ENCODE data around the gene WFS1.

Gene WFS1

GRCh38 chr4:6338951-6339817 lies 69.5 kb downstream of the WFS1 start:
- no peak for DNase-seq (ENCODE audit: low read depth)

DNA sequence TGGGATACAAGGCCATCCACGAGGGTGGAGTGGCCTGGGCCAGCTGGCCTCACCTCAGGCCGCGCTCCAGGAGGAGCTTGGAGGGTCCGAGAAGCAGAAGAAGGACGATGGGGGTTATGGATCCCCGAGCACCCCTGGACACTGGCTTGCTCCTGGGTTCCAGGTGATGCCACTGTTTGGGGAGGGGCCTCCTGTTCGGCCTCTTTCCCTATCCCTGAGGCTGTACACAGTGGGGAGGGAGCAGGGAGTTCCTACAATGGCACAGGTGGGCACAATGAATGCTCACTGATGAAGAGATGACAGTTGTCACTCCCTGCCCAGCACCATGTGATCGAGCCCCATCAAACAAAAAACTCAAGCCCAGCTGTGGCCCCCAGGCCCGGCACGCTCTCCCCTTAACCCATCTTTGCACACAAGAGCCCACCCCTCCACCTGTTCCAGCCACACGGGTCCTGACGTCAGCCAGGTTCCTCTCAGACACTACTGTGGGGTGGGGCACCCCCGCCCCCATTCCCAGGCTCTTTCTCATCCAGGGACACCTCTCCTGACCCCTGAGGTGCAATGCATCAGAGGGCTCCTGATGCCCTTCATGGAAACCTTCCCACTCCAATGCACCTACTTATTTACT lies 70.3 kb downstream of the WFS1 start:
- DNase-seq (ENCODE audit: low read depth): no peak

GRCh38 chr4:6340446-6341015 lies 70.9 kb downstream of the WFS1 start:
- no peak for DNase-seq (ENCODE audit: low read depth)

GRCh38 chr4:6341696-6342095 lies 72.0 kb downstream of the WFS1 start:
- no peak for DNase-seq (ENCODE audit: low read depth)

DNA sequence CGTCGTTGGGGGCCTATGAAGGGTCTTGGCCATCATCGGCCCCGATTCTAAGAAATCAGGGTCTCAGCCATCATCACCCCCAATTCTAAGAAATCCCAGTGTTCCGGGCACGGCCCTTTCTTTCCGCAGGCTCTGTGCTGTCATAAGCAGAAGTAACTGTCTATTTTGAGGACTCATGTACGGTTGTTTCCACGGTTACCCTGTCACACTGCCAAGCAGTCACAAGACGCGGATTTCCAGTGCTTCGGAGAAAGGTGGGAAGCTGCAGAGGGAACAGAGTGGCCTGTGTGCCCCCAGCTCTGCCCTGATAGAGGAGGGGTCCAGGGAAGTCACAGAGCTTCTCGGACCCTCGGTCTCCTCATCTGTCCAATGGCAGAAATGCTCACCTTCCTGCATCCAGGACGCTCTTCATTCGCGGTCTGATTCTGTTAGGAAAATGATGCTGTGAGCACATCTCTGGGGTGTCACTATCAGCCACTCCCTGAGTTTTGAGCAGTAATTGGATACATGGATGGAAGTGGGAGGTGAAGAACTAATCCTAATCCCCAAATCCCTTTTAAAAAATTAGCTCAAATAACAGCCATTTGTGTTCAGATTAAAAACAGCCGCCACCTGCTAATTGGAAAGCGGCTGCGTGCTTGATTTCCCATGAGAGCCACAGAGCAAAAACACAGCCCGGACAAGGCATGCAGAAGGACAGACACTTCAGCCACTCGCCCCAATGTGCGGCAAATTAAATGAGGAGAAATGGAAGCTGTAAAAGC lies 73.1 kb downstream of the WFS1 start:
- no peak for DNase-seq (ENCODE audit: low read depth)

GRCh38 chr4:6343939-6344408 lies 74.3 kb downstream of the WFS1 start:
- no peak for DNase-seq (ENCODE audit: low read depth)

GRCh38 chr4:6345096-6345830 lies 75.6 kb downstream of the WFS1 start:
- DNase-seq (ENCODE audit: low read depth): no peak

DNA sequence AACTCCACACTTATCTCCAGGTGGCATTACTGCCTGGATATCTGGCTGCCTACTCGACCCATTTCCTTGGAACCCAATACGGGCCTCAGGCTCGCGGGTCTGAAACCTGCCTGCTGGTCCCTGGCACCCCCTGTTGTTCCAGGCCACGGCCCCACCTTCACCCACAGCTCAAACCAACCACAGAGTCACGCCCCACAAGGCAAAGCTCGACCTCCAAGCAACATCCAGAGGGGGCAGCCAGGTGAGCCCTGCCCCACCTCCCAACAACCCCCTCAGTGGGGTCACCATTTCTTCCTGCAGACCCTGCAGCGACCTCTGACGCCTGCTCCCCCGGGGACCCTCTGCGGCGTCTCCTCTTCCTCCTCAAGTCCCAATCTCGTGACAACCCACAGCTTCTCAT lies 76.2 kb downstream of the WFS1 start:
- DNase-seq (ENCODE audit: low read depth): no peak

DNA sequence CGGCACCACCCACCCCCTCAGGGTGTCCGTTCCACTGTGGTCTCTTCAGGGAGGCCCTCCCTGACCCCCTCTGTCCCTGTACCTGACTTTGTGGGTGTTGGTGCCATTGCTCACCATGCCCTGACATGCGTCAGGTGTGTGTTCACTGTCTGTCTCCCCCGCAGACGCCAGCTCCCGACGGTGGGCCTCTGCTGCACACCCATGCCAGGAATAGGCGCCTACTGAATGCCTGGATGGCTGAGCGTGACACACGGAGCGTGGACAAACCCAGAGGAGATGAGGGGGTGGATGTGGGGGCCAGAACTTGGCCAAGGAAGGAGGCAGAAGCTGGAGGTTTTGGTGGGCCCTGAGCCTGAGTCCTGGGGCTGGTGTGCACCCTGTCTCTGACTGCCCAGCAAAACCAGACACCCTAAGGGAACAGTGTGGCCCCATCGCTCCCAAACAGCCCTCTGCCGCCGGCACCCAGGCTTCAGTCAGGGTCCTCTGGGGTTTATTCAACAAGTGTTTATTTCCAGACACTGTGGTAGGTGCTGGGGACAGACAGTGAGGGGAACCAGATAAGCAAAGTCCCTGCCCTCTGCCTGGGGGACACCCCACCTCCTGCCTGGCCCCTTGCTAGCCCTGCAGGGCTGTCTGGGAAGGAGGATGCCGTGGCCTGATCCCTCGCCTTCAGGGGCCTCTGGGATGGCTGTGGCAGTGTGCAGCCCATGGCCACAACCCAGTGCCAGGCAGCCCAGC lies 76.9 kb downstream of the WFS1 start:
- DNase-seq (ENCODE audit: low read depth): no peak

- no peak for DNase-seq (ENCODE audit: low read depth)
These were observed 77.9 kb downstream of the WFS1 start for GRCh38 chr4:6347511-6348045.

DNA sequence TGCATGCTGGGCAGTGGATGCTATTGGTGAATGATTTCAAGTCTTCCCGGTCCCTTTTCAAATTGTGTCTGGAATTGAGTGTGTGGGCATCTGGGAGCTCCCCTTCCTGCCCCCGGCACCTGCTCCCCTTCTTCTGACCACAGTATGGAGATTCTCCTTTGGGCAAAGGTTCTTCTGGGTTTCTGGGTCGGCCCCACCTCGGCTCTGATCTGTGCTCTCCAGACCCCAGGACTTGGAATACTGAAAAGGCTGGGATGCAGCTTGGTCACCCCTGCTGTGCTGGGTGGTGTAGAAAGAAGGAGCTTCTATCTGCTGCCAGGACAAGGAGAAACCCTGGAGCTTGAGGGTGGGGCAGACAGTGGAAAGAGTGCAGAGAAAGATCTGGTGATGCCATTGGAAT lies 78.8 kb downstream of the WFS1 start:
- no peak for DNase-seq (ENCODE audit: low read depth)

DNA sequence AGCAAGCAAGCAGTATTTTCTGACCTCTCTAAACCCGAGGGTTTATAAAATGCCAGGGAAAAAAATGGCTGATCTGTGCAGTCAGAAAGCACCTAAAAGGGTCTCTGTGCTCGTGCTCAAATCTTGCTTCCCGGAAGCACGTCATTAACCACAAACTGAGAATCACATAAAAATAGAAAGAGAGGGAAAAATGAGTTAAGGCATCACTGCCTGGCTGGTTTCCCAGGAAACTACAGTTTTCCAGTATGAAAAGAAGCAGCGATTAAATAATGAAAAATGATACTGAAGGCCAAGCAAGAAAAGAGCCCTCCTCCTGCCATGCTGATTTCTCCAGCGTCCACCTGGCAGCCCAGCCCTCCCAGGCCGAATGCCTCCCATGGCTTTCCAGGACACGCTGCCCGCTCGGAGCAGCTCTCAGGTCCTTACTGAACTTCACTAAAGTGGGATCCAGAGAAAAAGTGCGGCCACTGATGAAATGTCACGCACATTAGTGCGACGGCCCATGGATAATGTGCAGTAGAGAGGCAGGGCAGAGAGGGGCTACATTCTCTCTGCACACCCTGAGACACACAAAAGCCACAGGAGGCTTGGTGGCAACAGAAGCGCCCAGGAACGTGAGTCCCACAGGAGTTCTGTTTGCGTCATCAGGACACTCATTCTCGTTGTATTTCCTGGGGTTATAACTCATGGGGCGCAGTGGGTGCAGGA lies 80.4 kb downstream of the WFS1 start:
- DNase-seq (ENCODE audit: low read depth): no peak

DNA sequence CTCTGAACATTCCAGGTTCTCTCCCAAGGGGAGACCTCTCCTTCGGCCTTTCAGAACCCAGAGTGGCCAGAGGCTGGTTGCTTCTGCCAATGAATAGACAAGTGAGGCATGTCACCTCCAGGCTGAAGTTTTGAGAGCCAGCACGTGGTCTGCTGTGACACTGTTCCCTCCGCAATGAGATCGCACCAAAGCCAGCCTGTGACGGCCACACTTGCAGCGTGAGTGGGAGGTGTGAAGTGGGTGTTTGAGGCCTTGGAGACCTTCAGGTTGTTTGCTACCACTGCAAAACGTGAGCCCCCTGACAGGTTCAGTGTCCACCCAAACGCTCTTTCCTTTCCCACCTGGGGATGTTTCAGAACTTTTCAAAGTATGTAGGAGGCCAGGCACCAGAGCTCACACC lies 81.0 kb downstream of the WFS1 start:
- no peak for DNase-seq (ENCODE audit: low read depth)

DNA sequence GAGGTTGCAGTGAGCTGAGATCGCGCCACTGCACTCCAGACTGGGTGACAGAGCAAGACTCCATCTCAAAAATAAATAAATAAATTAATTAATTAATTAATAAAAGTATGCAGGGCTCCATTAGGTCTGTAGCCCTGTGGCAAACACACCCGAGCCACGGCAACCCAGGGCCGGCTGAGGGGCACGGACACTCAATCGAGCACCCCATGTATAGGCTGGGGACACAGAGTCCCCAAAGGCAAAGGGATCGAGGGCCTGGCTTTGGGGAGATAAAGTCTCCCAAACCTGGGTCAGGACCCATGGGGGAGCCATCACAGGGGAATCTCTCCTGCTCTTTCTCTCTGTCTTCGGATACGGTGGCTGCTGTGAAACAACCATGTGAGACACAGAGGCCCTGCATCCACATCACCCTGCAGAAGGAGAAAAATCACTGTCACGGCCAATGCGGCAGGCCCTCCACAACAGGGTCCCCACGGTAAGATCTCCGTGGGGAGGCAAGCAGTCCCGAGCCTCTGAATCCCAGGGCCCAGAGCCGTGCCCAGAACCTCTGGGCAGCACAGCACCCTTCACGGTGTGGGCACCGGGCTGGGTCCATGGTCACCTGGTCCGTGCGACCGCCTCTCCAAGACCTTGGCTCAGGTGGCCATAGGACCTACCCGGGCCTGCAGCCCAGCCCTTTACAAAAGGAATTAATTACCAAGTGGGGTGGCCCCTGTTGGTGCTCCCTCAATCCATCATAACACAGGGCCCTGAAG lies 81.8 kb downstream of the WFS1 start:
- no peak for DNase-seq (ENCODE audit: low read depth)

- DNase-seq (ENCODE audit: low read depth): no peak
These were observed 82.5 kb downstream of the WFS1 start for GRCh38 chr4:6352031-6352692.
